TTC549 (cell line): ENCODE measurements around the gene CCDC97.
A peak's percentile ranks its signal among the peaks of the same experiment; 100 is the strongest.

Experiments used
- FAIRE-seq: peaks from 2 replicates; lab custom pipeline; 2012; peaks lifted over from hg19 to GRCh38; lab: Jason Lieb, UNC

CCDC97 gene

DNA sequence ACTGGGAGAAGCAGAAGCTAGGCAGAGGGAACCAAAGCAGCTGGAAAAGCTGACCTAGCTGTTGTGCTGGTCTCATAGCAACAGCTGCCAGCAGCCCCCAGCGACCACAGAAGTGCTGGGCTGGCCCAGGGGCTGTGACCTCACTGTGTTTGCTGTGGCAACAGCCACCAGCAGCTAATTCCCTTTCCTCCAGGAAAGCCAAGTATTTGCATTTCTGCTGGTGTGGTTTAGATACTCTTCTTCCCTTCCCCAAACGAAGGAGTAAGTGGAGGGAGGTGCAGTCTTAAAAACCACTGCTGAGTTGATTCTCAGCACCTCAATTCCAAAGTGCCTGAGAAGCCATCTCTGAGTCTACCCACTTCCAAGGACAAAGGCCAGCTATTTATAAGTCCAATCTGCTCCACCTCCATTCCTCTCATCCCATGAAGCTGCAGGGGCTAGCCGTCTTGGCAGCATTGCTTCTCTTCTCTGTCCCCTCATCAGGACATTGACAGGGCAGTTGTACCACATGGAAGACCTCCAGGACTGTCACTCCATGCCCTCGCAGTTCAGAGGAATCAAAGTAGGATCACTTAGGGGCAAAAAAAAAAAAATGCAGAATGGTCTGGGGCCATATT, 11.5 kb upstream of the CCDC97 start:
- no peak for FAIRE-seq

DNA sequence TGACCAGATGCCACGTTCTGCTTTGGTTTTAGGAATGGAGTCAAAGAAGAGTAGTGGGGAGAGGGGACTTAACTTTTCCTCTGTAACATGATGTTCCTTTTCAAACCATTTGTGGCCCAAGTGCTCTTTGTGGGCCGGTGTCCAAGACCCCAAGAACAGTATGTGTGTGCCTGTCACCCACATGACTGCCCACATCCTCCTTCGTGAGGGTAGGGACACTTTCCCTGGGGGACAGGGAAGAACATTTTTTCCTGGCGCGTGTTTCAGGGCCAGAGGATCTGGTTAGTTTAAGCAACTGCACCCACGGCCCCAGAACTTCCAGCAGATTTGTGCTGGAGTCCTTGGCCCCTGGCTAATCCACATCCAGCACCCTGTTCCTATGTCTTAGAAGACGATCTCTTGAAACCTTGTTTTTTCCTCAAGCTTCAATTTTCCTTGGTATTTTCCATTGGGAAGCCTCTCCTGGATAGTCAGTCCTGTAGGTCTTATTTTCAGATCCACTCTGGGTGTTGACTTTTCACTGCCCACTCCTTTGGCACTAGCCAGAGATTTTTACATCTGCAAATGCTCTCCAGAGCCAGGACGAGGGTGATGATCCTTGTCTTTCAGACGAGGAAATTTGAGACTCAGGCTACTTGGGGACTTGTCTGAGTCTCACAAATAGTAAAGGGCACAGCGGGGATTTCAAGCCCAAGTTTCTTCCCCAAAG, 10.8 kb upstream of the CCDC97 start:
- FAIRE-seq: no peak

- FAIRE-seq: no peak
Measured at GRCh38 chr19:41299755-41300089, 10.2 kb upstream of the CCDC97 start.

DNA sequence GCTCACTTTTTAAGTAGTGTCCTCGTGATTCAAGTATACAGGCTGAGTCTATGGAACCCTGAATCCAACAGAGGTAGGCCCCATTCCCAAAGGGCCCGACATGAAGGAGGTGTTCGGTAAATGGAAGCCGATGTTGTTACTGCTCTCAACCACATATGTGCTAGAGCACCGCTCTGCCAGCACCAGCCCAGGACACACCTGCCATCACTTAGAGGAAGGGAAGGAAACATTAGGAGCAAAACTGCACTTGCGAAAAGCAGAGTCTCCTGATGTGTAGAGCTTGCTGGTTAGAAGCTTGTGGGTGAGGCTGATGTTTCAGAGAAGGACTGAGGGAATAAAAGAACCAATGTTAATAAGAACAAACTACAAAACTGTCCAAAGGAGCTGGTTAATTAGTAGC, 9.4 kb upstream of the CCDC97 start:
- no peak for FAIRE-seq

GRCh38 chr19:41302624-41303351, 7.2 kb upstream of the CCDC97 start:
- FAIRE-seq: no peak

DNA sequence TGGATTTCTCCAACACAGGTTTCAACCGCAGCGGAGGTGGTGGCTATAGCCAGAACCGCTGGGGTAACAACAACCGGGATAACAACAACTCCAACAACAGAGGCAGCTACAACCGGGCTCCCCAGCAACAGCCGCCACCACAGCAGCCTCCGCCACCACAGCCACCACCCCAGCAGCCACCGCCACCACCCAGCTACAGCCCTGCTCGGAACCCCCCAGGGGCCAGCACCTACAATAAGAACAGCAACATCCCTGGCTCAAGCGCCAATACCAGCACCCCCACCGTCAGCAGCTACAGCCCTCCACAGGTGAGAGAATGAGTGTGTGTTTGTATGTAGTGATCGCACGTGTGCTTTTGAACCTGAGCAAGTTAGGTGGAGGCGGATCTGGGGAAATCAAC, 6.0 kb upstream of the CCDC97 start:
- FAIRE-seq: no peak

DNA sequence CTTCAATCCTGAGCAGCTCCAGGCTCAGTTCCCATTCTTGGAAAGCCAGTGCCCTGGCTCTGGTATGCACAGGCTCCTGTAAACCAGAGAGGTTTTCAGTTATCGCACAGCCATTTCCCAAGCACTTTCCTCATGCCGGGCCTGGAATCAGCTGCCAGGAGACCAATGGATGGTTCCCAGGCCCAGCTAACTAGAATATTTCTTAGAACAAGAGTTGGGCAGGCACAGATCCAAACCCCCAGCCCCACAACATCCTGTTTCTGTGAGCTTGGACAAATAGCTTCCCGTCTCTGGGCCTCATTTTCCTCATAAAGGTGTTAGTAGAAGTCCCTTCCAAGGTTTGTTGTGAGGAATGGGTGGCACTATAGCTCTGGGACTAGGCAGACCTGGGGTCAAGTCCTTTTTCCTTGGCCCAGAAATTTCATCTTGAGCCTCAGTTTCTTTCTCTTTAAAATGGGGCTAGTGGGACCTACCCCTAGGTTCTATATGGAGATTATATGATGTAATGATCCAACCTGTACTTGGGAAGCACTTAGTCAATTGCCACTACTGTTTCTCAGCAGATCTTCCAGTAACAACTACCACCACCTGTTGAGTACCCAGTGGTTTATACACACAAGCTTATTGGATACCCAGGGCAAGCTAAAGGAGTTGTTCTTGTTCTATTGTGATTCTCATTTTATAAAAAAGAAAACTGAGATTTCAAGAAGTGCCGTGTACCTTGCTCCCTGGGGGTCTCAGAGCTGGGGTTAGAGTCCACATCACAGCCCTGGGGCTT, 5.1 kb upstream of the CCDC97 start:
- no peak for FAIRE-seq

- no peak for FAIRE-seq
Measured at GRCh38 chr19:41305927-41306793, 3.8 kb upstream of the CCDC97 start.

GRCh38 chr19:41307090-41307875, 2.7 kb upstream of the CCDC97 start:
- no peak for FAIRE-seq

DNA sequence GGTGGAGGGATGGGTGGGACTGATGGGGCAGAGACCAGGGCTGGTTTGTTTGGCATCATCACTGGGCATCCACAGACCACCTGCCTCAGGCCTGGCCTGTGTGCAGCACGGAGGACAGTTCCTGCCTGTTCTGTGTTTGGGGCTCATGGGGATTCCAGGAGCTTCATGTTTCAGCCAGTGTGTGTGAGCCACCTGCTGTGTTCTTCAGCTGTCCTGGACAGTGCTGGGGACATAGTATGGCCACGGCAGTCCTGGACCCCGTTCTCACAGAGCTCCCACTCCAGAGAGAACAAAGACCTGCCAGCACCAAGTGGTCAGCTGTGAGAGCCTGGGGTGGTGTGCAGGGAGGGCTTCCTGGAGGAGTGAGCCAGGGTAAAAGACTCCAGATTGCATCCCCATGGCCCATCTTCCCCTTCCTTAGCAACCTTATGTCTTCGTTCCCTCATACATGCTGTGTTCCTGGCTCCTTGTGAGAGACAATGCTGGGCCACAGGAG, 2.0 kb upstream of the CCDC97 start:
- no peak for FAIRE-seq

- FAIRE-seq: peak; percentile 17
Measured at GRCh38 chr19:41308450-41309179, 1.4 kb upstream of the CCDC97 start.

GRCh38 chr19:41309180-41310032, 566 bp upstream of the CCDC97 start:
- FAIRE-seq: no peak

GRCh38 chr19:41311072-41311471, 1.1 kb downstream of the CCDC97 start:
- FAIRE-seq: no peak

DNA sequence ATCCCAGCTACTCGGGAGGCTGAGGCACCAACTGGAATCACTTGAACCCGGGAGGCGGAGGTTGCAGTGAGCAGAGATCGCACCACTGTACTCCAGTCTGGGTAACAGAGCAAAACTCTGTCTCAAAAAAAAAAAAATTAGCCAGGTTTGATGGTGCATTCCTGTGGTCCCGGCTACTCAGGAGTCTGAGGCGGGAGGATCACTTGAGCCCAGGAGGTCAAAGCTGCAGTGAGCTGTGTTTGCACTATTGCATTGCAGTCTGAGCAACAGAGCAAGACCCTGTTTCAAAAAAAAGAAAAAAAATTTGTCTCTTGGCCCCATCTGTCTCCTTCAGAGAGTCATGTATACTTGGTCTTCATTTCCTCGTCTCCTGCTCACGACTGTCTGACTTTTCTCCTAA, 1.6 kb downstream of the CCDC97 start:
- FAIRE-seq: no peak

GRCh38 chr19:41316306-41316920, 6.4 kb downstream of the CCDC97 start:
- FAIRE-seq: no peak

DNA sequence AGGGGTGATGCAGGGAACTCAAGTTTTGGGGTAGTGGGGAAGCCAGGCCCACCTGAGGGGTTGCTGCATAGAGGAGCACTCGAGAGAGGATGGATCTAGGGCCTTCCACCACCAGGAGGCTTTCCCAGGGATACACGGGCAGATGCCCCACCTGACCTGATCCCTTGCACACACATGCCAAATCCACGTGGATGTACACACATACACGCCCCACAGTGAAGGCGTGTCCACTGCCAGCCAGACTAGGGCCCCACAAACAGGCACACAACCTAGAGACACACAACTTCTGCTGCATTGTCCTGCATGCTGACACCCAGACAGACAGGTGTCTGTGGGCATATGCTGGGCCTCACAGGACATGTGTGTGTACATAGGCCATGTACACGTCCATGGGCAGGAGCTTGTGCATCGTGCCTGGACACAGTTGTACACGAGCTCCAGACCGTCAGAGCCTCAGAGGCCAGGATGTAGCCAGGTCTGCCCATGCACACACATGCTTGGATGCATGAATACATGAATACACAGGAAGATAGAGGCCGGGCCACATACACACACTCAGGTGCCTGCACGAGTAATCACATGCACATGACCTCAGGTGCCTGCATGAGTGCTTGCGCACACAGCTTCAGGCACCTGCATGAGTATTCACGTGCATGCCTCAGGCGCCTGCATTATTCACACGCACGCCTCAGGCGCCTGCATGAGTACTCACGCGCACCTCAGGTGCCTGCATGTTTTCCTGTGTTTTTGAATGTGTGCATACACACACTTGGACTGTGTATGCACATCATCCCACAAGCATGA, 8.9 kb downstream of the CCDC97 start:
- no peak for FAIRE-seq

DNA sequence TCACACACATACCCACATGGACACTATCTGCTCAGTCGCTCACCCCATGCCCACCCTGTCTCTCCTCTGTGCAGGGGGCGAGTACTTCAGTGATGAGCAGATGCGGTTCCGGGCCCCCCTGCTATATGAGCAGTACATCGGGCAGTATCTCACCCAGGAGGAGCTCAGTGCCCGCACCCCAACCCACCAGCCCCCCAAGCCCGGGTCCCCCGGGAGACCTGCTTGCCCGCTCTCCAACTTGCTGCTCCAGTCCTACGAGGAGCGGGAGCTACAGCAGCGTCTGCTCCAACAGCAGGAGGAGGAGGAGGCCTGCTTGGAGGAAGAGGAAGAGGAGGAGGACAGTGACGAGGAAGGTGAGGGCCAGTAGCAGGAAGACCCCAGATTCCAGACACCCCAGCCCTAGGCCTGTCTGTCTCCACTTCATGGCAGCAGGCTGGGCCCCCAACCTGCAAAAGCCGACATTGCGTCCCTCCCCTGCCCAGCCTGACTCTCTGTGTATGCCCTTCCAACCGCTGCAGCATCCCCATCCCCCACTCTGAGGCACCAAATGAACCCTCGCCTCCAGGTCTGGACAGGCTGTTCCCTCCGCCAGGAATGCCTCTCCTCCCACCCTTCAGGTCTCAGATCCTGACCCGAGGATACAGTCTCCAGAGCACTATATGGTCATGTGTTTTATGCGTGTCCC, 9.7 kb downstream of the CCDC97 start:
- no peak for FAIRE-seq
